ENCODE data around the gene MTCH1.

The MTCH1 gene

GRCh38 chr6:36985808-36986703 is at the start of gene MTCH1:
Gene MTCH1, minus strand, starts transcription at chr6:36986196. Its CDS starts 23 bp downstream, at chr6:36986173.
- DNase-seq (ENCODE audit: extremely low read depth in 1 of 2, low read depth in 1 of 2): peak; percentile 62 to 84

GRCh38 chr6:37033819-37034795 is 48.1 kb upstream of the MTCH1 start:
- DNase-seq (ENCODE audit: extremely low read depth in 1 of 2, low read depth in 1 of 2): no peak

- peak in 1 of 2 donors; percentile 73 for DNase-seq (ENCODE audit: extremely low read depth in 1 of 2, low read depth in 1 of 2)
These were observed 47.3 kb upstream of the MTCH1 start for GRCh38 chr6:37033255-37033654.

- no peak for DNase-seq (ENCODE audit: extremely low read depth in 1 of 2, low read depth in 1 of 2)
These were observed 46.2 kb upstream of the MTCH1 start for GRCh38 chr6:37032239-37032638.

GRCh38 chr6:37030599-37030998 is 44.6 kb upstream of the MTCH1 start:
- DNase-seq (ENCODE audit: extremely low read depth in 1 of 2, low read depth in 1 of 2): no peak

GRCh38 chr6:37029249-37029971 is 43.4 kb upstream of the MTCH1 start:
- DNase-seq (ENCODE audit: extremely low read depth in 1 of 2, low read depth in 1 of 2): no peak

GRCh38 chr6:37027811-37028469 is 41.9 kb upstream of the MTCH1 start:
- DNase-seq (ENCODE audit: extremely low read depth in 1 of 2, low read depth in 1 of 2): no peak

- DNase-seq (ENCODE audit: extremely low read depth in 1 of 2, low read depth in 1 of 2): no peak
These were observed 41.2 kb upstream of the MTCH1 start for GRCh38 chr6:37027036-37027720.

GRCh38 chr6:37025621-37026466 is 39.8 kb upstream of the MTCH1 start:
- no peak for DNase-seq (ENCODE audit: extremely low read depth in 1 of 2, low read depth in 1 of 2)

- DNase-seq (ENCODE audit: extremely low read depth in 1 of 2, low read depth in 1 of 2): peak in 1 of 2 donors; percentile 68
These were observed 38.8 kb upstream of the MTCH1 start for GRCh38 chr6:37024656-37025337.

- no peak for DNase-seq (ENCODE audit: extremely low read depth in 1 of 2, low read depth in 1 of 2)
These were observed 36.3 kb upstream of the MTCH1 start for GRCh38 chr6:37022135-37022863.

GRCh38 chr6:37021356-37022129 is 35.5 kb upstream of the MTCH1 start:
- peak in 1 of 2 donors; percentile 59 for DNase-seq (ENCODE audit: extremely low read depth in 1 of 2, low read depth in 1 of 2)

- no peak for DNase-seq (ENCODE audit: extremely low read depth in 1 of 2, low read depth in 1 of 2)
These were observed 34.8 kb upstream of the MTCH1 start for GRCh38 chr6:37020812-37021211.

GRCh38 chr6:37020381-37020780 is 34.4 kb upstream of the MTCH1 start:
- DNase-seq (ENCODE audit: extremely low read depth in 1 of 2, low read depth in 1 of 2): no peak

GRCh38 chr6:37019065-37019450 is 33.1 kb upstream of the MTCH1 start:
- DNase-seq (ENCODE audit: extremely low read depth in 1 of 2, low read depth in 1 of 2): no peak

- DNase-seq (ENCODE audit: extremely low read depth in 1 of 2, low read depth in 1 of 2): peak; percentile 72 to 88
These were observed 32.4 kb upstream of the MTCH1 start for GRCh38 chr6:37018198-37019064.
